Panc1 (cell line): Measurements from ENCODE around the gene MAGI2. TPM values are rescaled to one million over a fixed set of nuclear protein-coding genes. Genes with fewer than 3 reads are reported as not detected.
"Not testable (repeated sequence)": the region's sequence is repeated elsewhere in the genome, so short reads cannot be mapped to it uniquely, and the experiment has no call there.

ENCODE experiments used
- ATAC-seq: fragments of 200-7000 bp; cut with Tn5 transposase; 2 replicates; pipeline ENCODE4 v1.9.1; 2020; ENCODE audit warnings: mild to moderate bottlenecking, moderate library complexity
- BruUV-seq: library from RNA; stranded (reverse); fragments of 400-500 nt; replicated peaks from 2 replicates; lab custom pipeline; 2021; lab: Mats Ljungman, UMichigan
- CTCF ChIA-PET: fragments of 300-600 bp; sonication (Branson Sonifier 250); formaldehyde crosslinking; loops from one replicate; lab custom pipeline; 2022; ENCODE audit warnings: antibody characterized with exemption; lab: Charles Lee
- POLR2A ChIA-PET: fragments of 300-600 bp; sonication (Branson Sonifier 250); formaldehyde crosslinking; loops from one replicate; lab custom pipeline; 2022; ENCODE audit warnings: antibody characterized with exemption; lab: Charles Lee
- DNase-seq: peaks from one replicate; pipeline ENCODE4 v3.0.0-alpha.2; 2010; ENCODE audit warnings: low read depth, low spot score
- H3K27ac ChIP-seq: 2 replicates; pipeline ENCODE4 v1.5.1; 2011; ENCODE audit warnings: mild to moderate bottlenecking, low read length, inconsistent platforms
- H3K27me3 ChIP-seq: fragments of 200-500 bp; sonication (Bioruptor generic); 2 replicates; pipeline ENCODE4 v1.6.0; 2014; ENCODE audit warnings: low read length, inconsistent platforms; ENCODE audit not compliant: control insufficient read depth, insufficient read depth
- H3K36me3 ChIP-seq: fragments of 200-500 bp; sonication (Bioruptor generic); 2 replicates; pipeline ENCODE4 v1.5.1; 2014; ENCODE audit warnings: inconsistent platforms, mild to moderate bottlenecking, low read length, moderate library complexity; ENCODE audit not compliant: control insufficient read depth, insufficient read depth
- H3K4me1 ChIP-seq: 2 replicates; pipeline ENCODE4 v1.5.1; 2011; ENCODE audit warnings: inconsistent platforms, mild to moderate bottlenecking, low read length, moderate library complexity; ENCODE audit not compliant: control insufficient read depth, insufficient read depth
- H3K4me3 ChIP-seq, 2 experiments: 2 replicates each; pipeline ENCODE4 v1.5.1; 2011 to 2012; ENCODE audit warnings: low read depth in 2 of 2, low read length in 2 of 2, mild to moderate bottlenecking in 2 of 2, inconsistent platforms in 1 of 2, moderate library complexity in 1 of 2
- H3K9me3 ChIP-seq: fragments of 200-500 bp; sonication (Bioruptor generic); 2 replicates; pipeline ENCODE4 v1.5.1; 2014; ENCODE audit warnings: low read depth, mild to moderate bottlenecking, inconsistent platforms, low read length, moderate library complexity; ENCODE audit not compliant: control insufficient read depth, insufficient read depth
- CTCF ChIP-seq: fragments of 450-650 bp; IDR thresholded peaks from 2 replicates; pipeline ENCODE4 v1.5.1; 2017; ENCODE audit warnings: mild to moderate bottlenecking
- POLR2AphosphoS5 ChIP-seq: IDR thresholded peaks from 2 replicates; pipeline ENCODE4 v1.6.1; 2012; ENCODE audit warnings: mild to moderate bottlenecking, low read depth, low read length, moderate library complexity
- REST ChIP-seq, 2 experiments: IDR thresholded peaks; 2 replicates each; pipeline ENCODE4 v1.6.1; 2011 to 2012; ENCODE audit warnings: low read depth in 2 of 2, control low read depth in 1 of 2, low read length in 1 of 2, mild to moderate bottlenecking in 1 of 2, moderate library complexity in 1 of 2; ENCODE audit not compliant: insufficient read depth in 1 of 2
- SIN3A ChIP-seq: IDR thresholded peaks from 2 replicates; pipeline ENCODE4 v1.6.1; 2012; ENCODE audit warnings: low read depth, mild to moderate bottlenecking, low read length, moderate library complexity, borderline replicate concordance; ENCODE audit not compliant: insufficient read depth
- TCF7L2 ChIP-seq: IDR thresholded peaks from 2 replicates; pipeline ENCODE4 v1.6.1; 2011; ENCODE audit warnings: mild to moderate bottlenecking, low read depth, low read length, inconsistent platforms
- in situ Hi-C: cut with HindIII; loops from 2 replicates; pipeline ENCODE4 v1.10.0; 2016; ENCODE audit warnings: low sequenced_read_pairs, low pct_unique_long_range_greater_than_20kb
- intact Hi-C: fragments of 100-400 bp; cut with micrococcal nuclease; formaldehyde crosslinking; loops from one replicate; pipeline ENCODE4 v1.10.0; 2022; ENCODE audit not compliant: unreplicated experiment
- total RNA-seq: library from RNA; stranded (reverse); gene quantifications from one replicate; pipeline ENCODE4 v1.2.1, GENCODE V29; 2021; ENCODE audit not compliant: unreplicated experiment

MAGI2 gene
- total RNA-seq, 1 experiment from 2014 or later = 5.4 TPM

GRCh38 chr7:78002715-78003114 is 1450.8 kb downstream of the MAGI2 start:
- no TSS peak for BruUV-seq
- no peak overlapping the region for H3K4me3 ChIP-seq
- TF ChIP-seq CTCF (no peak), REST (IDR thresholded peaks at IDR 0.05; ENCODE audit: insufficient read depth in 1 of 2, low read depth in 2 of 2, low read length in 1 of 2) (no peak), SIN3A (no peak), TCF7L2 (no peak), POLR2AphosphoS5 (no peak)
- no peak for DNase-seq
- H3K4me1 ChIP-seq = no peaks in the 10 kb centered on the region
- H3K36me3 ChIP-seq = no peaks in the 10 kb centered on the region
- no peaks in the 10 kb centered on the region for H3K27me3 ChIP-seq
- in situ Hi-C loops (no loop called here), intact Hi-C loops (no loop called here)
- H3K9me3 ChIP-seq = no peaks in the 10 kb centered on the region
- H3K27ac ChIP-seq = no peak overlapping the region
- peak; percentile 68; the same call in 1 of the 2 replicates for ATAC-seq
- ChIA-PET POLR2A (interaction anchor here (0.5 kb wide), 1 partner anchor 26 kb away, joined by 7 read pairs; no protein-coding TSS in a partner anchor), CTCF (no interaction called here)

GRCh38 chr7:78002021-78002420 is 1451.4 kb downstream of the MAGI2 start:
- Histone ChIP-seq H3K36me3 (no peaks in the 10 kb centered on the region), H3K27ac (no peak overlapping the region), H3K4me3 (no peak overlapping the region), H3K4me1 (no peaks in the 10 kb centered on the region), H3K9me3 (no peaks in the 10 kb centered on the region), H3K27me3 (no peaks in the 10 kb centered on the region)
- BruUV-seq = no TSS peak
- no peak for TF ChIP-seq REST (IDR thresholded peaks at IDR 0.05; ENCODE audit: insufficient read depth in 1 of 2, low read depth in 2 of 2, low read length in 1 of 2)
- TF ChIP-seq TCF7L2 = no peak
- no peak for TF ChIP-seq POLR2AphosphoS5
- TF ChIP-seq CTCF = no peak
- no peak for TF ChIP-seq SIN3A
- ChIA-PET POLR2A (no interaction called here), CTCF (no interaction called here)
- ATAC-seq (no peak), DNase-seq (no peak)
- in situ Hi-C loops = no loop called here
- intact Hi-C loops = no loop called here

GRCh38 chr7:77999168-77999567 is 1454.3 kb downstream of the MAGI2 start:
- POLR2A ChIA-PET, CTCF ChIA-PET, H3K27ac ChIP-seq, H3K9me3 ChIP-seq, H3K4me1 ChIP-seq, DNase-seq, BruUV-seq, in situ Hi-C loops, H3K27me3 ChIP-seq, H3K36me3 ChIP-seq, intact Hi-C loops, ATAC-seq, H3K4me3 ChIP-seq: not testable (repeated sequence)
